CD8-positive, alpha-beta memory T cell (primary cell): Measurements from ENCODE around the gene CD82. TPM values are rescaled to one million over a fixed set of nuclear protein-coding genes. Genes with fewer than 3 reads are reported as not detected.

Experiments
- CTCF ChIA-PET: fragments of 350-600 bp; sonication (Branson Sonifier 250); formaldehyde crosslinking; loops from one replicate; lab custom pipeline; 2021; ENCODE audit warnings: antibody characterized with exemption; lab: Charles Lee
- POLR2A ChIA-PET: fragments of 350-600 bp; sonication (Branson Sonifier 250); formaldehyde crosslinking; loops from one replicate; lab custom pipeline; 2021; ENCODE audit warnings: antibody characterized with exemption; lab: Charles Lee
- DNase-seq, 5 donors: peaks; one replicate each; pipeline versions ENCODE4 v3.0.0 to v3.0.0-alpha.2; 2020 to 2022; ENCODE audit warnings: mixed read lengths in 1 of 5
- H3K27ac ChIP-seq: one replicate; pipeline ENCODE4 v1.7.0; 2013; ENCODE audit warnings: low read depth, mild to moderate bottlenecking, low read length, moderate library complexity
- H3K27me3 ChIP-seq: 2 replicates; pipeline ENCODE4 v1.7.0; 2013; ENCODE audit warnings: low read length, mild to moderate bottlenecking; ENCODE audit not compliant: insufficient read depth, poor library complexity, severe bottlenecking
- H3K36me3 ChIP-seq: 2 replicates; pipeline ENCODE4 v1.7.0; 2013; ENCODE audit warnings: mild to moderate bottlenecking, low read length, moderate library complexity; ENCODE audit not compliant: insufficient read depth
- H3K4me1 ChIP-seq: 2 replicates; pipeline ENCODE4 v1.7.0; 2013; ENCODE audit warnings: mild to moderate bottlenecking, low read length, moderate library complexity; ENCODE audit not compliant: insufficient read depth
- H3K4me3 ChIP-seq: 2 replicates; pipeline ENCODE4 v1.7.0; 2013; ENCODE audit warnings: mild to moderate bottlenecking, low read length
- H3K9me3 ChIP-seq: 2 replicates; pipeline ENCODE4 v1.7.0; 2013; ENCODE audit warnings: mild to moderate bottlenecking, low read length
- H3K27ac Mint-ChIP-seq, 8 donors: one replicate each; pipeline ENCODE4 v1.8.0; 2020 to 2021; ENCODE audit warnings: mixed read lengths in 8 of 8, mild to moderate bottlenecking in 6 of 8, inconsistent platforms in 3 of 8, moderate library complexity in 3 of 8
- H3K27me3 Mint-ChIP-seq, 2 donors: one replicate each; pipeline ENCODE4 v1.8.0; 2020 to 2021; ENCODE audit warnings: mixed read lengths in 2 of 2, mild to moderate bottlenecking in 1 of 2, moderate library complexity in 1 of 2
- H3K36me3 Mint-ChIP-seq, 3 donors: one replicate each; pipeline ENCODE4 v1.8.0; 2020 to 2021; ENCODE audit warnings: mixed read lengths in 3 of 3, inconsistent platforms in 1 of 3, mild to moderate bottlenecking in 1 of 3
- H3K4me1 Mint-ChIP-seq, 3 donors: one replicate each; pipeline ENCODE4 v1.8.0; 2020 to 2021; ENCODE audit warnings: mixed read lengths in 3 of 3, inconsistent platforms in 1 of 3, mild to moderate bottlenecking in 1 of 3
- H3K4me3 Mint-ChIP-seq, 7 donors: one replicate each; pipeline ENCODE4 v1.8.0; 2020 to 2021; ENCODE audit warnings: mixed read lengths in 7 of 7, mild to moderate bottlenecking in 6 of 7, moderate library complexity in 4 of 7, inconsistent platforms in 2 of 7
- H3K9me3 Mint-ChIP-seq, 5 donors: one replicate each; pipeline ENCODE4 v1.8.0; 2020 to 2022; ENCODE audit warnings: mixed read lengths in 5 of 5, mild to moderate bottlenecking in 3 of 5, moderate library complexity in 2 of 5, inconsistent platforms in 1 of 5
- polyA plus RNA-seq: library from polyadenylated mRNA; unstranded; fragments of 300-500 nt; fragmentation: Illumina TruSeq; gene quantifications from one replicate; pipeline ENCODE4 v1.2.3, GENCODE V29; 2021
- total RNA-seq, 2 experiments: library from RNA; stranded (reverse); gene quantifications; one replicate each; pipeline ENCODE4 v1.2.3, GENCODE V29; 2021

CD82 gene
- total and polyA plus RNA-seq, 3 experiments from 2014 or later = 131 to 388 (median 356) TPM

DNA sequence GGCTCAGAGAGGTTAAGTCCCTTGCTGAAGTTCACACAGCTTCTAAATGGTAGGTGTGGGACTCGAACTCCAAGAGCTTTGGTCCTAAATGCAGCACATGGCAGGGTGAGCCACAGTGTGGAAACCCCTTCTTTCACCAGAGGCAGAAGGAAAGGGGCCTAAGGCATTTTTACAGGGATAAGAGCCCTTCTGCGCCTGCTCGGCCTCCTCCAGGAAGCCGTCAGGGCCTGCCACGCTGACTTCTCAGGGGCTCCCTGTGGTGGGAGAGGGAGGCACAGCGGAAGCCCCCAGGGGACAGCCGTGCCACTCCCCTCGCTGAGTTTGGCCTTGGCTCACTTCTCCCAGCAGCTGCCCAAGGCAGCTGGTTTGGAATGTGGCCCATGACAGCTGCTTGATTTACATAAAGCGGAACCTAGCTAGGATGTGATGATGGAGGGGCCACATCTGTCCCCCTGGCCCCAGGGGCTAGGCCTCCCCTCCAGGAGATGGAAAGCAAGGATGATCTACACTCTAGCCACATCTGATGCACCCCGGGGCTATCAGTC lies 35.4 kb downstream of the CD82 start:
- peaks cover 29 to 44% (median 31%) of the 10 kb centered on the region in 3 donors for H3K4me1 Mint-ChIP-seq
- H3K36me3 Mint-ChIP-seq = peaks cover 0 to 34% (median 10%) of the 10 kb centered on the region in 3 donors
- Histone ChIP-seq H3K4me1 (peaks cover 20% of the 10 kb centered on the region), H3K27me3 (no peaks in the 10 kb centered on the region), H3K27ac (no peak overlapping the region), H3K9me3 (no peaks in the 10 kb centered on the region), H3K4me3 (no peak overlapping the region), H3K36me3 (no peaks in the 10 kb centered on the region)
- H3K27me3 Mint-ChIP-seq = no peaks in the 10 kb centered on the region
- H3K27ac Mint-ChIP-seq = peak overlapping the region in 6 of 8 donors; percentile 8 to 83 (median 57)
- DNase-seq = no peak
- no peaks in the 10 kb centered on the region for H3K9me3 Mint-ChIP-seq
- ChIA-PET CTCF (interaction anchor here (1.1 to 2.6 kb wide), 5 partner anchors 11 to 77 kb away, joined by 3 to 9 read pairs (median 3); no protein-coding TSS in a partner anchor), POLR2A (interaction anchor here (2.5 kb wide), 1 partner anchor 32 kb away, joined by 7 read pairs; no protein-coding TSS in a partner anchor)
- no peak overlapping the region for H3K4me3 Mint-ChIP-seq

DNA sequence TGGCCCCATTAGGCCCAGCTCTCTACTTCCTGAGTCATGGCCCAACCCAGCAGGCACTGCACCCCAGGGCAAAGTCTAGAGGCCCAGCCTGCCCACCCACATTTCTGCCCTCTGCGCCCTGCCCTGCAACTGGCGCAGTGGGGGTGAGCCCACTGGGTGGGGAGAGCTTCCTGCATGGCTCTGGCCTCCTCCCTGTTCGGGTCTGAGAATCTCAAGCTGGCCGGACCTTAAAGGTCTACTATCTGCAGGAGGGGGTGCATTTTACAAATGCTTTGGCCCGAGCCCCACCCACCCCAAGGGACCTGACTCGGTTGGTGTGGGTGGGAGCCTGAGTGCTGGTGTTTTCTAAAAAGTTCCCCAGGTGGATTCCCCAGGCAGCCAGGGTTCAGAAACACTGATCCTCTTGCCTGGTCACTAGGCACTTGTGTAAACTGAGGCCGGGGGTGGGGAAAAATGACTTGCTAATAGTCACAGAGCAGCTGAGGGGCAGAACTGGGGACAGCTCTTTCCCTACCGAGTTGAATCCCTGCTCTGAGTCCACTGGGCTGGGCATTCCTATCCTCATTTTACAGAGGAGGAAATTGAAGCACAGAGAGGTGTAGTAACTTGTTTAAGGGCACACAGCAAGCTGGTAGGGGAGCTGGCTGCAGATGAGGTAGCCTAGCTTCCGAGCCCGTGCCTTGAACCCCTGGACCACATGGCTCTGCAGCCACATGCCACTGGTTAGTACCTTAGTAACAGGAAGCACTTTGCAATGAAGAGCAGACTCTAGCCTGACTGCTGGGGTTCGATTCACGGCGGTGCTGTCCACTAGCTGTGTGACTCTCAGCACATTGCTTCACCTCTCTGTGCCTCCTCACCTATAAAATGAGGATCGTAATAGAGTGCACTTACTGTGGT lies 36.3 kb downstream of the CD82 start:
- H3K27me3 Mint-ChIP-seq = no peaks in the 10 kb centered on the region
- peak overlapping the region in 6 of 8 donors; percentile 36 to 74 (median 56) for H3K27ac Mint-ChIP-seq
- H3K36me3 Mint-ChIP-seq = peaks cover 0 to 40% (median 10%) of the 10 kb centered on the region in 3 donors
- no peak for DNase-seq
- Histone ChIP-seq H3K9me3 (no peaks in the 10 kb centered on the region), H3K4me1 (peaks cover 12% of the 10 kb centered on the region), H3K36me3 (no peaks in the 10 kb centered on the region), H3K4me3 (no peak overlapping the region), H3K27ac (no peak overlapping the region), H3K27me3 (no peaks in the 10 kb centered on the region)
- no peak overlapping the region for H3K4me3 Mint-ChIP-seq
- peaks cover 22 to 38% (median 23%) of the 10 kb centered on the region in 3 donors for H3K4me1 Mint-ChIP-seq
- ChIA-PET POLR2A (no interaction called here), CTCF (interaction anchor here (0.8 to 2.6 kb wide), 7 partner anchors 10 to 78 kb away, joined by 3 to 9 read pairs (median 3); no protein-coding TSS in a partner anchor)
- no peaks in the 10 kb centered on the region for H3K9me3 Mint-ChIP-seq

DNA sequence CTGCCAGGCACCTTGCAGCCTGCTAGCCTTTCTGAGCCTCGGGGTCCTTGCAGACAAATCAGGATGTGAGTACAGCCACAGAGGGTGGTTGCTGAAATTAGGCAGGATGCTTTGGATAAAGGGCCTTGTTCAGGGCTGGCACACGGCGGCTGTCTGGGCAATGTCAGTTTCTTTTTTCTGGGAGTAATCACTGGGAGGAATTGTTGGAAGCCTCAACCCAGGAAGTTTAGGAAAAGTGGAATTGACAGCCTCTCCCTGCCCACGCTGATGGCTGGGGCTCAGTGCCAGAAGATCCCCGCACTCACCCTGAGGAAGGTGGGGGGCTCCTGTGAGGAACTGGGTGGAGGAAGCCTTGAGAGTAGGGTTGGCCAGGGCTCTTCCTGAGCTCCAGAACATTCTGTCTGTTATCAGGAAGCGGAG lies 37.4 kb downstream of the CD82 start:
- H3K27me3 Mint-ChIP-seq = no peaks in the 10 kb centered on the region
- no peak overlapping the region for H3K27ac ChIP-seq
- DNase-seq = no peak
- H3K4me1 ChIP-seq = peaks cover under 1% of the 10 kb centered on the region
- H3K4me3 Mint-ChIP-seq = no peak overlapping the region
- ChIA-PET CTCF (interaction anchor here (1.9 to 2.6 kb wide), 2 partner anchors 9 to 15 kb away, joined by 5 to 9 read pairs; no protein-coding TSS in a partner anchor), POLR2A (interaction anchor here (0.6 kb wide), 1 partner anchor 8 kb away, joined by 3 read pairs; no protein-coding TSS in a partner anchor)
- no peaks in the 10 kb centered on the region for H3K9me3 ChIP-seq
- H3K4me3 ChIP-seq = no peak overlapping the region
- H3K27ac Mint-ChIP-seq = peak overlapping the region in 2 of 8 donors; percentile 29 to 48
- no peaks in the 10 kb centered on the region for H3K27me3 ChIP-seq
- peaks cover 0 to 51% (median 13%) of the 10 kb centered on the region in 3 donors for H3K36me3 Mint-ChIP-seq
- no peaks in the 10 kb centered on the region for H3K9me3 Mint-ChIP-seq
- no peaks in the 10 kb centered on the region for H3K36me3 ChIP-seq
- peaks cover 10 to 34% (median 14%) of the 10 kb centered on the region in 3 donors for H3K4me1 Mint-ChIP-seq

DNA sequence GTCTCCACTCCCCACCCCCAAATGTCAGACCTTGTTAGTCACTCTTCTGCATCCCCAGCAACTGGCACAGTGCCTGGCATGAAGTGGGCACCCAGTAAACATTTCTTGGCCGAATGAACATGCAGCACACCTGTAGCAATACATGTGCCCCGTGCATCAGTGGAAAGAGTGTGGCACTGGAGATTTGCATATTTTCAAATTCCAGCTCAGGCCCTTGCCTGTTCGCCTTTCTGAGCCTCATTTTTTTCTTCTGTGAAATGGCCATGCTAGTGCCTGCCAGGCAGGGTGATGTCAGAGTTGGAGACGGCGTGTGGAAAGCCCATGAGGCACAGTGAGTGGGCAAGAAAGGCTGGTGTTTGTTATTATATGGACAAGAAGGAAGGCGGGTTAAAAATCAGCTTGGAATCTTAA lies 38.7 kb downstream of the CD82 start:
- ChIA-PET CTCF (interaction anchor here (1.2 to 1.9 kb wide), 3 partner anchors 7 to 499 kb away, joined by 3 to 5 read pairs (median 4); no protein-coding TSS in a partner anchor), POLR2A (no interaction called here)

DNA sequence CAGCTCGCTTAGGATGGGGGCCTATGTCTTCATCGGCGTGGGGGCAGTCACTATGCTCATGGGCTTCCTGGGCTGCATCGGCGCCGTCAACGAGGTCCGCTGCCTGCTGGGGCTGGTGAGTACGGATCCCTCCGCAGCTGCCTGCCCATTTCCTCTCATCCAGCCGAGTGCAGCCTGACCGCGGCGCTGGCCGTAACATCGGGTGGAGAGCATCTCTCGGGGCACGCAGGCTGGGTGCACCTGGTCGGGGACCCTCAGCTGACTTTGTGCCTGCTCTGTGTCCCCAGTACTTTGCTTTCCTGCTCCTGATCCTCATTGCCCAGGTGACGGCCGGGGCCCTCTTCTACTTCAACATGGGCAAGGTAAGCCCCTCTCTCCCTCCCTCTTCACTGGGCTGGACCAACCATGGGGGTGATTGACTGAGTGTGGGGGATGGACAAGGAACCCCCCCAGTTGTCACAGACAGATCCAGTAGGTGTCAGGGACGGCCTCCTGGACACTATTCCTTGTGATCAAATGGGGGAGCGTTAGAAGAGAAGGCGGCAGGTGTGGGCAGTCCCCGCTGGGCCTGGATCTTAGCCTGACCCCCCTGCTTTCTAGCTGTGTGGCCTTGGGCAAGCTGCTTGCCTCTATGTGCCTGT lies 39.7 kb downstream of the CD82 start:
- H3K27ac ChIP-seq = no peak overlapping the region
- no peaks in the 10 kb centered on the region for H3K9me3 Mint-ChIP-seq
- no peak overlapping the region for H3K4me3 Mint-ChIP-seq
- ChIA-PET CTCF (interaction anchor here (1.2 to 1.3 kb wide), 2 partner anchors 16 to 498 kb away, joined by 3 to 4 read pairs; no protein-coding TSS in a partner anchor), POLR2A (no interaction called here)
- no peaks in the 10 kb centered on the region for H3K27me3 ChIP-seq
- no peaks in the 10 kb centered on the region for H3K27me3 Mint-ChIP-seq
- H3K9me3 ChIP-seq = no peaks in the 10 kb centered on the region
- peaks cover 25 to 44% (median 30%) of the 10 kb centered on the region in 3 donors for H3K4me1 Mint-ChIP-seq
- peak overlapping the region in 5 of 8 donors; percentile 11 to 72 (median 34) for H3K27ac Mint-ChIP-seq
- H3K36me3 ChIP-seq = no peaks in the 10 kb centered on the region
- H3K36me3 Mint-ChIP-seq = peaks cover 0 to 51% (median 13%) of the 10 kb centered on the region in 3 donors
- no peak for DNase-seq
- H3K4me3 ChIP-seq = no peak overlapping the region
- H3K4me1 ChIP-seq = peaks cover 21% of the 10 kb centered on the region

More for the DNA sequence above, 38.7 kb downstream of the CD82 start:
- Histone ChIP-seq H3K4me1 (peaks cover 11% of the 10 kb centered on the region), H3K27me3 (no peaks in the 10 kb centered on the region), H3K4me3 (no peak overlapping the region), H3K27ac (no peak overlapping the region), H3K9me3 (no peaks in the 10 kb centered on the region), H3K36me3 (no peaks in the 10 kb centered on the region)
- DNase-seq = no peak
- H3K27ac Mint-ChIP-seq = peak overlapping the region in 6 of 8 donors; percentile 0 to 85 (median 45)
- peaks cover 0 to 56% (median 13%) of the 10 kb centered on the region in 3 donors for H3K36me3 Mint-ChIP-seq
- H3K9me3 Mint-ChIP-seq = no peaks in the 10 kb centered on the region
- peaks cover 18 to 41% (median 23%) of the 10 kb centered on the region in 3 donors for H3K4me1 Mint-ChIP-seq
- H3K4me3 Mint-ChIP-seq = no peak overlapping the region
- no peaks in the 10 kb centered on the region for H3K27me3 Mint-ChIP-seq

DNA sequence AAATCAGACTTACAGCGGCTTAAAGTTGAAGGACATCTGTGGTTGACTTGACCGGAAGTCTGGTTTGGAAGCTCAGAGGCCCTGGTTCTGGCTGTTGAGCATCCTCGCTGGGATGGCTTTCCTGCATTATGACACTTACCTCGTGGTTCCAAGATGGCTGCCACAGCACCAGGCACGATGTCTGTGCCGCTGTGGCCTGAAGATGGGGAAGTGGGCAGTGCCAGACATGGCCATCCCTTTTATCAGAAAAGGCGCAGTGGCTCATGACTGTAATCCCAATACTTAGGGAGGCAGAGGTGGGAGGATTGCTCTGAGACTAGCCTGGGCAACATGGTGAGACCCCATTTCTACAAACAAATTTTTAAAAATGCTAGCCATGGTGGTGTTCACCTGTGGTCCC lies 40.5 kb downstream of the CD82 start:
- DNase-seq = no peak
- ChIA-PET CTCF (interaction anchor here (1.3 kb wide), 1 partner anchor 49 kb away, joined by 3 read pairs; no protein-coding TSS in a partner anchor), POLR2A (no interaction called here)
- H3K4me3 ChIP-seq = no peak overlapping the region
- no peaks in the 10 kb centered on the region for H3K9me3 ChIP-seq
- peaks cover 29% of the 10 kb centered on the region for H3K4me1 ChIP-seq
- H3K36me3 Mint-ChIP-seq = peaks cover 0 to 45% (median 12%) of the 10 kb centered on the region in 3 donors
- no peak overlapping the region for H3K27ac ChIP-seq
- H3K36me3 ChIP-seq = no peaks in the 10 kb centered on the region
- H3K27me3 Mint-ChIP-seq = no peaks in the 10 kb centered on the region
- H3K27me3 ChIP-seq = no peaks in the 10 kb centered on the region
- peak overlapping the region in 5 of 8 donors; percentile 17 to 99 (median 70) for H3K27ac Mint-ChIP-seq
- no peaks in the 10 kb centered on the region for H3K9me3 Mint-ChIP-seq
- no peak overlapping the region for H3K4me3 Mint-ChIP-seq
- H3K4me1 Mint-ChIP-seq = peaks cover 29 to 46% (median 37%) of the 10 kb centered on the region in 3 donors

DNA sequence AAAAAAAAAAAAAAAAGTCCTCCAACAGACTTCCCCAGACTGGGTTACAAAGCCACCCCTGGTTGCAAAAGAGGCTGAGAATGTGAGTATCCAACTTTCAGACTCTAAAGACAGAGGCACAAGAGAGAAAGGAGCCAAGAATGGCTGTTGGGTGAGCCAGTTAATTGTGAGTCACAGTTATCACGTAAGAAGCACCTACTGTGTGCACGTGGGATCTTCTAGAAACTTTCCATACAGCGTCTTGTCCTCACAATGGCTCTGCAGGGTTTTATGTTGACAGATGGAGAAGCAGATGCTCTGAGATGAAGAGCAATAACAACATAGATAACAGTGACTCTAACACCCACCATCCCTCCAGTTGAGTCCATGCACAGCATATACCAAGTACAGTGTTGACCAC lies 41.0 kb downstream of the CD82 start:
- POLR2A ChIA-PET = interaction anchor here (1.1 kb wide), 1 partner anchor 10 kb away, joined by 3 read pairs; no protein-coding TSS in a partner anchor
- DNase-seq = no peak
- Histone ChIP-seq H3K36me3 (no peaks in the 10 kb centered on the region), H3K27ac (no peak overlapping the region), H3K4me3 (no peak overlapping the region), H3K9me3 (no peaks in the 10 kb centered on the region), H3K27me3 (no peaks in the 10 kb centered on the region), H3K4me1 (peaks cover 34% of the 10 kb centered on the region)
- Mint-ChIP-seq H3K4me3 (no peak overlapping the region), H3K36me3 (peaks cover 0 to 45% (median 12%) of the 10 kb centered on the region in 3 donors), H3K27me3 (no peaks in the 10 kb centered on the region), H3K9me3 (no peaks in the 10 kb centered on the region), H3K4me1 (peaks cover 32 to 51% (median 42%) of the 10 kb centered on the region in 3 donors), H3K27ac (peak overlapping the region in 7 of 8 donors; percentile 0 to 99 (median 89))
- CTCF ChIA-PET = interaction anchor here (1.3 kb wide), 2 partner anchors 14 to 50 kb away, joined by 3 read pairs; no protein-coding TSS in a partner anchor
